PFSK-1 (cell line): ENCODE results near the gene NRROS.

Experiments
- FOXP2 ChIP-seq: optimal IDR thresholded peaks from 2 replicates; pipeline ENCODE3; 2011; ENCODE audit warnings: borderline replicate concordance, control low read depth, inconsistent platforms; ENCODE audit not compliant: insufficient read depth; ENCODE audit errors: extremely low read length, extremely low read depth
- POLR2AphosphoS5 ChIP-seq: IDR thresholded peaks from 2 replicates; pipeline ENCODE4 v1.6.1; 2012; ENCODE audit warnings: low read depth, mild to moderate bottlenecking, control low read depth, low read length, moderate library complexity
- SIN3A ChIP-seq: IDR thresholded peaks from 2 replicates; pipeline ENCODE4 v1.6.1; 2012; ENCODE audit warnings: mild to moderate bottlenecking, low read length, moderate library complexity, borderline replicate concordance; ENCODE audit not compliant: insufficient read depth
- TAF1 ChIP-seq: IDR thresholded peaks from 2 replicates; pipeline ENCODE4 v1.6.1; 2012; ENCODE audit warnings: low read length, control low read depth, borderline replicate concordance; ENCODE audit not compliant: insufficient read depth
- TF ChIP-seq, protein P1 (sequence below), 2 experiments: IDR thresholded peaks; 2 replicates each; pipeline versions ENCODE4 v1.6.1 to v1.8.0; 2011 to 2012; ENCODE audit warnings: low read depth in 2 of 2, low read length in 2 of 2, control low read depth in 1 of 2, inconsistent platforms in 1 of 2, mild to moderate bottlenecking in 1 of 2, moderate library complexity in 1 of 2; ENCODE audit not compliant: insufficient read depth in 1 of 2

NRROS gene

DNA sequence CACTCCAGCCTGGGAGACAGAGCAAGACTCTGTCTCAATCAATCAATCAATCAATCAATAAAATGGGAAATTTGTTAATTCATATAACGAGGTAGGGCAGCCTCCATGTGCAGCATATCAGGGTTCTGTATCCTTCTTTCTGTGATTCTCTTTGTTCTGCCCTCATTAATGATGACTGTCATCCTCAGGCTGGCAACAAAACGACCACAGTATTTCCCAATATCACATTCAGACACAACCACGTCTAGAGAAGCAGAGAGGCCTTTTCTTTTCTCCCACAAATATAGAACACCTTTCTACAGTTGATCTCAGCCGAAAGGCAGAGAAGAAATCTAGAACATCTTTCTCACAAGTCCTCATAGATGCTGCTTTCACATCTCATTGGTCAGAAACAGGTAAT is 61.3 kb downstream of the NRROS start:
- TF ChIP-seq TAF1 (no peak), FOXP2 (no peak), SIN3A (no peak), POLR2AphosphoS5 (no peak)
- TF ChIP-seq, protein P1, sequence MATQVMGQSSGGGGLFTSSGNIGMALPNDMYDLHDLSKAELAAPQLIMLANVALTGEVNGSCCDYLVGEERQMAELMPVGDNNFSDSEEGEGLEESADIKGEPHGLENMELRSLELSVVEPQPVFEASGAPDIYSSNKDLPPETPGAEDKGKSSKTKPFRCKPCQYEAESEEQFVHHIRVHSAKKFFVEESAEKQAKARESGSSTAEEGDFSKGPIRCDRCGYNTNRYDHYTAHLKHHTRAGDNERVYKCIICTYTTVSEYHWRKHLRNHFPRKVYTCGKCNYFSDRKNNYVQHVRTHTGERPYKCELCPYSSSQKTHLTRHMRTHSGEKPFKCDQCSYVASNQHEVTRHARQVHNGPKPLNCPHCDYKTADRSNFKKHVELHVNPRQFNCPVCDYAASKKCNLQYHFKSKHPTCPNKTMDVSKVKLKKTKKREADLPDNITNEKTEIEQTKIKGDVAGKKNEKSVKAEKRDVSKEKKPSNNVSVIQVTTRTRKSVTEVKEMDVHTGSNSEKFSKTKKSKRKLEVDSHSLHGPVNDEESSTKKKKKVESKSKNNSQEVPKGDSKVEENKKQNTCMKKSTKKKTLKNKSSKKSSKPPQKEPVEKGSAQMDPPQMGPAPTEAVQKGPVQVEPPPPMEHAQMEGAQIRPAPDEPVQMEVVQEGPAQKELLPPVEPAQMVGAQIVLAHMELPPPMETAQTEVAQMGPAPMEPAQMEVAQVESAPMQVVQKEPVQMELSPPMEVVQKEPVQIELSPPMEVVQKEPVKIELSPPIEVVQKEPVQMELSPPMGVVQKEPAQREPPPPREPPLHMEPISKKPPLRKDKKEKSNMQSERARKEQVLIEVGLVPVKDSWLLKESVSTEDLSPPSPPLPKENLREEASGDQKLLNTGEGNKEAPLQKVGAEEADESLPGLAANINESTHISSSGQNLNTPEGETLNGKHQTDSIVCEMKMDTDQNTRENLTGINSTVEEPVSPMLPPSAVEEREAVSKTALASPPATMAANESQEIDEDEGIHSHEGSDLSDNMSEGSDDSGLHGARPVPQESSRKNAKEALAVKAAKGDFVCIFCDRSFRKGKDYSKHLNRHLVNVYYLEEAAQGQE (IDR thresholded peaks at IDR 0.05; ENCODE audit: insufficient read depth in 1 of 2, low read depth in 2 of 2, low read length in 2 of 2), result no peak

DNA sequence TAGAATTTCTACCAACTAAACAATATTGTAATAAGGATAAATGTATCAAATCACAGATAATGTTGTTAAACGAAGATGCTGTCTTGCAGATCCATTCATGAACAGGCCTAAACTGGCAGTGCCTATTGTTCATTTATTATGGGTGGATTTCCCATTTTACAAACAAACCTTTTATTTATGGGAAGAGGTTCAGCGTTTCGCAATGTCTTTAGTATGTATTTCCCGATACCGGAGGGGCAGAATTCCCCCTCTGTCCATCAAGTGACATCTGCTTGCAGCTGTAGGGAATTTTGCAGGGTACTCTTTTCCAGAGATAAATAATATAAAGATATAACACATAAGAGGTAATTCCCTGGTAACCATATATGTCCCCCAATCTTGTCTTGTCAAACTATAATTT is 66.8 kb downstream of the NRROS start:
- TF ChIP-seq SIN3A (no peak), FOXP2 (no peak), TAF1 (no peak), POLR2AphosphoS5 (no peak)
- TF ChIP-seq, protein P1 (IDR thresholded peaks at IDR 0.05; ENCODE audit: insufficient read depth in 1 of 2, low read depth in 2 of 2, low read length in 2 of 2), result no peak

DNA sequence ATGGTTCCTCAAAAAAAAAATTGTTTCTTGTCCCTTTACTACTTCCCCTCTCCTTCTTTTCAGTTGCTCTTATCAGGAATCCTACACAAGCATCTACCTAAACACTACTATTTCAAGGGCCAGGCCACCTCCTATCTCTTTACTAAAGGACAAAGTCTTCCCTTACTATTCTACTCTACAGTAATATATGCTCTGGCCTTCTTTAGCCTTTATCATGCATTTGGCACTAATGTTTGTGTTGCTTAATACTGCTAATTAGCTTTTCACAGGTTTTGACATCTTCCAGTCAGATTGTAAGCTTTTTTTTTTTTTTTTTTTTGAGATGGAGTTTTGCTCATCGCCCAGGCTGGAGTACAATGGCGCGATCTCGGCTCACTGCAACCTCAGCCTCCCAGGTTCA is 67.2 kb downstream of the NRROS start:
- no peak for TF ChIP-seq FOXP2
- no peak for TF ChIP-seq TAF1
- no peak for TF ChIP-seq POLR2AphosphoS5
- TF ChIP-seq, protein P1 (IDR thresholded peaks at IDR 0.05; ENCODE audit: insufficient read depth in 1 of 2, low read depth in 2 of 2, low read length in 2 of 2), result no peak
- TF ChIP-seq SIN3A, result no peak

DNA sequence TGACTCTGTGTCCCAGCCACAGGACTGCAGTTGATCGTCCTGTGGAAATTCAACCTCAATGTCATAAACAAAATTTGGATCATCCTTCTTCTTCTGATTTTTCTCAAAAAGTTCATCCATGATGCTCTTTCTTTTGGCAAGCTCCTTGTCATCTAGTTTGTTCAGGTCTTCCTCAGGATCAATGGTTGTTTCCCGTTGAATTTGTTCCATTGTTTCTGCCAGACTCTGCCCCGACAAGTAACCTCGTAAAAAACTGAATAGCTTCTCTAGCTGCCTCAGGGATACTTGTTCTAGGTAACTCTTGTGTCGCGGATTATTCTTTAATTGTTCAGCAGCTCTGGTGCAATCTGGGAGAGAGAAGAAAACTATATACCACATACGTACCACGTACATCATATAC is 68.1 kb downstream of the NRROS start:
- TF ChIP-seq TAF1, result no peak
- no peak for TF ChIP-seq SIN3A
- TF ChIP-seq FOXP2, result no peak
- TF ChIP-seq POLR2AphosphoS5, result no peak
- TF ChIP-seq, protein P1 (IDR thresholded peaks at IDR 0.05; ENCODE audit: insufficient read depth in 1 of 2, low read depth in 2 of 2, low read length in 2 of 2), result no peak

DNA sequence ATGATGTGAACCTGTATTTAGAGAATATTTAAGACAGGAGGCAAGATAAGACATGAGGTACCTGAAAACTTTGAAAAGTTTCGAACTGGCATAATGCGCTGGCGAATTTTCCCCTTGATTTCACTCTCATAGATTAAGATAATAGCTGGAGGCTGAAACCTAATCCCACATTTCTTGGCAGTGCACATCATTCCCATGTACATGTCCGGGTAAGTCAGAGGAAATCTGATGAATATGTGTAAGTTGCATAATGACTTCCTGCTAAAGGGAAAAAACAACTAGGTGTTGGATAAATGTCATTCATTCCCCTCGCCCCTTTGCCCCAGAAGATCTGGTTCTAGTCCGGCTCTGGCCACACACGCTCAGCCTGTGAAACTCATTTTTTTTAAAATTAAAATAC is 69.0 kb downstream of the NRROS start:
- TF ChIP-seq POLR2AphosphoS5 (no peak), SIN3A (no peak), FOXP2 (no peak), TAF1 (no peak)
- TF ChIP-seq, protein P1 (IDR thresholded peaks at IDR 0.05; ENCODE audit: insufficient read depth in 1 of 2, low read depth in 2 of 2, low read length in 2 of 2), result no peak
